Measurements from ENCODE around the gene MAN2A2. TPM values are rescaled to one million over a fixed set of nuclear protein-coding genes. Genes with fewer than 3 reads are reported as not detected.

The MAN2A2 gene
- total and polyA plus RNA-seq, 2 of the 8 experiments (the other 6 are each of a cell fraction or from before 2014, with no cell fraction given): 23.1 to 29.7 TPM

DNA sequence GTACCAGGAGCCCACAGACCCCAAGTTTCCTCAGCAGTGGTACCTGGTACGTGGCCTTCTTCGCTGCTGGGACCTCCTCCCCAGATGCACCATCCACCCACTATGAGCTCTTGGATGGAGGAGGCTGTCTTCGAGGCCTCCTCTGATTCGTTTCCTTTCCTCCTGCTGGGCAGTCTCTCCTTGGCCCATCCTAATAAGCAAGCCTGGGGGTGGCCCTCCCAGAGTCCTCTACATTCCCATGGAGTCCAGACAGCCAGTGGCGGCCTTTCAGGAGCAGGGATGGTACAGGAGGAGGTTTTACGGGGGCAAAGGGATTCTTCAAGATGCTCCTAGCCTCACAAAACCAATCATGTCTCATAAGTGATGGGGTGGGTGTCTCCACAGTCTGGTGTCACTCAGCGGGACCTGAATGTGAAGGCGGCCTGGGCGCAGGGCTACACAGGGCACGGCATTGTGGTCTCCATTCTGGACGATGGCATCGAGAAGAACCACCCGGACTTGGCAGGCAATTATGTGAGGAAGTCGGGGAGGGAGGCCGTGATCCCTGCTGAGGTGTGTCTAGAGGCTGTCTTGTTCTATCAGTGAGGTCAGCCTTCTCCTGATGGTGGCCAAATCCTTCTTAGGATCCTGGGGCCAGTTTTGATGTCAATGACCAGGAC is 26.5 kb upstream of the MAN2A2 start:
- Histone ChIP-seq H3K23me2 (ENCODE audit: low read depth, low read length) (0 out of 2 replicates have a peak, but pooled peaks cover 1% of the 10 kb centered on the region), H2BK12ac (ENCODE audit: low read depth, low read length) (no peak overlapping the region), H4K91ac (replicated peaks; ENCODE audit: insufficient read length, low read length) (no peak overlapping the region), H4K8ac (ENCODE audit: extremely low read depth, insufficient read depth, low read length) (no peak overlapping the region), H2BK20ac (ENCODE audit: low read length) (no peak overlapping the region), H2AFZ (ENCODE audit: low read length) (no peak overlapping the region), H2BK120ac (replicated peaks; ENCODE audit: low read depth, low read length) (no peak overlapping the region), H2AK5ac (ENCODE audit: low read depth, low read length) (no peak overlapping the region), H3K14ac (ENCODE audit: insufficient read length) (no peak overlapping the region), H3K79me1 (ENCODE audit: low read depth, low read length) (peaks cover 2% of the 10 kb centered on the region; the same call in 1 of the 2 replicates), H3K27me3 (replicated peaks in 1 of 4; ENCODE audit: control insufficient read depth in 3 of 4, extremely low read depth in 1 of 4, insufficient read depth in 3 of 4, low read length in 3 of 4) (no peaks in the 10 kb centered on the region), H2BK15ac (ENCODE audit: low read length) (no peak overlapping the region), H3K4me2 (ENCODE audit: insufficient read depth in 1 of 2, low read depth in 2 of 2, low read length in 2 of 2) (no peak overlapping the region), H3K27ac (ENCODE audit: low read depth, low read length) (no peak overlapping the region), H3K4me1 (replicated peaks in 1 of 4; ENCODE audit: control insufficient read depth in 3 of 4, insufficient read depth in 4 of 4, low read length in 3 of 4) (peaks cover 11 to 24% (median 16%) of the 10 kb centered on the region in 4 experiments), H3K4me3 (ENCODE audit: extremely low read depth in 1 of 4, insufficient read depth in 2 of 4, low read depth in 3 of 4, low read length in 4 of 4) (no peak overlapping the region), H3K4ac (replicated peaks; ENCODE audit: insufficient read length, low read depth, low read length) (no peak overlapping the region), H3K9me3 (ENCODE audit: insufficient read depth in 2 of 2, low read depth in 1 of 2, low read length in 1 of 2) (no peaks in the 10 kb centered on the region), H2BK5ac (ENCODE audit: low read depth, low read length) (no peak overlapping the region), H3K18ac (ENCODE audit: extremely low read depth, low read length) (no peak overlapping the region), H3K23ac (ENCODE audit: insufficient read length) (no peak overlapping the region), H4K5ac (ENCODE audit: insufficient read length, low read depth, low read length) (no peak overlapping the region), H3K9ac (replicated peaks in 1 of 4; ENCODE audit: extremely low read depth in 1 of 4, low read depth in 3 of 4, low read length in 3 of 4) (no peak overlapping the region), H3K56ac (replicated peaks; ENCODE audit: insufficient read length, low read depth, low read length) (no peak overlapping the region), H3K36me3 (ENCODE audit: control insufficient read depth in 2 of 4, insufficient read depth in 4 of 4, low read length in 3 of 4) (peaks cover 5 to 18% (median 13%) of the 10 kb centered on the region in 4 experiments; a peak in 5 of 8 replicates), H4K20me1 (replicated peaks in 1 of 2; ENCODE audit: control insufficient read depth in 1 of 2, insufficient read depth in 2 of 2, low read length in 2 of 2) (peaks cover 0 to 4% of the 10 kb centered on the region in 2 experiments), H3K79me2 (ENCODE audit: control insufficient read depth in 1 of 2, insufficient read depth in 2 of 2, low read length in 2 of 2) (peaks cover 0 to 5% of the 10 kb centered on the region in 2 experiments; a peak in 2 of 4 replicates)
- POLR2A ChIA-PET (ENCODE audit: partially characterized antibody): interaction anchor here (1.1 kb wide), 1 partner anchor 13 kb away, joined by 3 read pairs; no protein-coding TSS in a partner anchor
- WGBS, 2 experiments (ENCODE audit: extremely low coverage in 1 of 2, insufficient coverage in 1 of 2, insufficient read length in 1 of 2, insufficient replicate concordance in 2 of 2, low coverage in 1 of 2, low lambda C conversion rate in 2 of 2, missing lambda C conversion rate in 1 of 2): 91% methylated on average over 15 of the region's 15 CpGs; no CpG with 5 or more reads in 1 of the 2 experiments
- DNase-seq (ENCODE audit: low read depth in 1 of 2, low spot score in 2 of 2) (no peak), FAIRE-seq (no peak)
- CTCF ChIA-PET (ENCODE audit: partially characterized antibody): interaction anchor here (1.9 kb wide), 1 partner anchor 12 kb away, joined by 5 read pairs; no protein-coding TSS in a partner anchor
- TF ChIP-seq SIRT6 (IDR thresholded peaks at IDR 0.05; ENCODE audit: low read length): no peak
- TF ChIP-seq KDM1A (IDR thresholded peaks at IDR 0.05; ENCODE audit: borderline replicate concordance, low read length): no peak
- TF ChIP-seq CBX5 (IDR thresholded peaks at IDR 0.05; ENCODE audit: low read depth, low read length): no peak
- no peak for TF ChIP-seq KDM4A (IDR thresholded peaks at IDR 0.05; ENCODE audit: low read depth, low read length, severe bottlenecking)
- no peak for TF ChIP-seq SIN3A (conservative IDR thresholded peaks at IDR 0.05 in 1 of 2, IDR thresholded peaks at IDR 0.05 in 1 of 2; ENCODE audit: low read depth in 1 of 2, low read length in 2 of 2)
- no peak for TF ChIP-seq SP1 (IDR thresholded peaks at IDR 0.05; ENCODE audit: low read depth, low read length)
- TF ChIP-seq CREB1 (IDR thresholded peaks at IDR 0.05): no peak
- no peak for TF ChIP-seq CHD1 (IDR thresholded peaks at IDR 0.05; ENCODE audit: low read depth, low read length)
- TF ChIP-seq CEBPB (IDR thresholded peaks at IDR 0.05; ENCODE audit: low read depth, low read length): no peak
- TF ChIP-seq PHF8 (conservative IDR thresholded peaks at IDR 0.05; ENCODE audit: low read depth, low read length): no peak
- no peak for TF ChIP-seq HDAC6 (IDR thresholded peaks at IDR 0.05; ENCODE audit: low read depth, low read length)
- no peak for TF ChIP-seq E2F6 (IDR thresholded peaks at IDR 0.05)
- TF ChIP-seq TCF12 (IDR thresholded peaks at IDR 0.05; ENCODE audit: low read depth, low read length): no peak
